Measurements from ENCODE around the gene CTNNA1.

The CTNNA1 gene

GRCh38 chr5:138869763-138870500, 116.7 kb downstream of the CTNNA1 start:
- FAIRE-seq: no peak

GRCh38 chr5:138870611-138871010, 117.4 kb downstream of the CTNNA1 start:
- no peak for FAIRE-seq

- FAIRE-seq: no peak
These were observed 119.7 kb downstream of the CTNNA1 start for GRCh38 chr5:138872841-138873465.

- no peak for FAIRE-seq
These were observed 120.4 kb downstream of the CTNNA1 start for GRCh38 chr5:138873466-138874221.

GRCh38 chr5:138874241-138874640, 121.0 kb downstream of the CTNNA1 start:
- FAIRE-seq: no peak

GRCh38 chr5:138874771-138875551, 121.7 kb downstream of the CTNNA1 start, which contains the start of gene LRRTM2:
LRRTM2 (minus strand) TSS chr5:138875335; CDS start chr5:138874911, 424 bp downstream.
- FAIRE-seq: no peak

GRCh38 chr5:138875552-138875875, 122.3 kb downstream of the CTNNA1 start:
- no peak for FAIRE-seq

GRCh38 chr5:138875946-138876345, 122.7 kb downstream of the CTNNA1 start:
- FAIRE-seq: no peak

GRCh38 chr5:138876811-138877210, 123.6 kb downstream of the CTNNA1 start:
- FAIRE-seq: no peak

GRCh38 chr5:138878437-138879235, 125.4 kb downstream of the CTNNA1 start:
- FAIRE-seq: no peak

- FAIRE-seq: no peak
These were observed 130.0 kb downstream of the CTNNA1 start for GRCh38 chr5:138883211-138883610.

- FAIRE-seq: no peak
These were observed 130.9 kb downstream of the CTNNA1 start for GRCh38 chr5:138884094-138884493.

GRCh38 chr5:138884554-138884953, 131.3 kb downstream of the CTNNA1 start:
- FAIRE-seq: no peak

- no peak for FAIRE-seq
These were observed 136.8 kb downstream of the CTNNA1 start for GRCh38 chr5:138889994-138890393.

GRCh38 chr5:138890644-138891043, 137.4 kb downstream of the CTNNA1 start:
- FAIRE-seq: no peak

GRCh38 chr5:138895918-138896317, 142.7 kb downstream of the CTNNA1 start:
- FAIRE-seq: no peak

GRCh38 chr5:138898299-138898698, 145.1 kb downstream of the CTNNA1 start:
- FAIRE-seq: no peak

- no peak for FAIRE-seq
These were observed 145.5 kb downstream of the CTNNA1 start for GRCh38 chr5:138898742-138899141.

GRCh38 chr5:138900281-138900965, 147.2 kb downstream of the CTNNA1 start:
- no peak for FAIRE-seq

GRCh38 chr5:138901716-138902115, 148.5 kb downstream of the CTNNA1 start:
- FAIRE-seq: no peak

- no peak for FAIRE-seq
These were observed 150.0 kb downstream of the CTNNA1 start for GRCh38 chr5:138903130-138903775.

All from G401.6 (cell line).